Measurements from ENCODE around the gene GRPEL2.

The GRPEL2 gene

GRCh38 chr5:149345147-149345891 is at the start of gene GRPEL2:
TSS of gene GRPEL2 (plus strand) at chr5:149345499. CDS start at chr5:149345540, 41 bp downstream.
- peak; percentile 79 for DNase-seq

GRCh38 chr5:149297340-149298025 is 47.8 kb upstream of the GRPEL2 start:
- no peak for DNase-seq

GRCh38 chr5:149298163-149298562 is 47.1 kb upstream of the GRPEL2 start:
- no peak for DNase-seq

- no peak for DNase-seq
These were observed 46.4 kb upstream of the GRPEL2 start for GRCh38 chr5:149298842-149299404.

GRCh38 chr5:149299451-149300054 is 45.7 kb upstream of the GRPEL2 start:
- no peak for DNase-seq

GRCh38 chr5:149300441-149300840 is 44.9 kb upstream of the GRPEL2 start:
- DNase-seq = no peak

GRCh38 chr5:149301049-149301743 is 44.1 kb upstream of the GRPEL2 start:
- no peak for DNase-seq

GRCh38 chr5:149301744-149302380 is 43.4 kb upstream of the GRPEL2 start:
- no peak for DNase-seq

GRCh38 chr5:149302641-149303040 is 42.7 kb upstream of the GRPEL2 start:
- DNase-seq = no peak

- DNase-seq = no peak
These were observed 42.1 kb upstream of the GRPEL2 start for GRCh38 chr5:149303210-149303609.

GRCh38 chr5:149304195-149305078 is 40.9 kb upstream of the GRPEL2 start:
- DNase-seq = no peak

- DNase-seq = no peak
These were observed 35.9 kb upstream of the GRPEL2 start for GRCh38 chr5:149309354-149309753.

GRCh38 chr5:149310488-149310887 is 34.8 kb upstream of the GRPEL2 start:
- no peak for DNase-seq

- no peak for DNase-seq
These were observed 34.2 kb upstream of the GRPEL2 start for GRCh38 chr5:149310947-149311658.

GRCh38 chr5:149313151-149313841 is 32.0 kb upstream of the GRPEL2 start:
- no peak for DNase-seq

GRCh38 chr5:149314571-149315111 is 30.7 kb upstream of the GRPEL2 start:
- no peak for DNase-seq

GRCh38 chr5:149315753-149316152 is 29.5 kb upstream of the GRPEL2 start:
- no peak for DNase-seq

GRCh38 chr5:149317281-149318048 is 27.8 kb upstream of the GRPEL2 start:
- DNase-seq = peak; percentile 41

- DNase-seq = no peak
These were observed 26.1 kb upstream of the GRPEL2 start for GRCh38 chr5:149319174-149319573.

Data from 8988T (cell line).